Activated CD8-positive, alpha-beta memory T cell treated with anti-CD3 and anti-CD28 coated beads for 36 hours (primary cell): Measurements from ENCODE around the gene ECSIT. TPM values are rescaled to one million over a fixed set of nuclear protein-coding genes. Genes with fewer than 3 reads are reported as not detected.

Experiments used
- CTCF ChIA-PET: fragments of 350-600 bp; sonication (Branson Sonifier 250); formaldehyde crosslinking; loops from one replicate; lab custom pipeline; 2021; ENCODE audit warnings: antibody characterized with exemption; lab: Charles Lee
- POLR2A ChIA-PET: fragments of 350-600 bp; sonication (Branson Sonifier 250); formaldehyde crosslinking; loops from one replicate; lab custom pipeline; 2021; ENCODE audit warnings: antibody characterized with exemption; lab: Charles Lee
- total RNA-seq, 2 experiments: library from RNA; stranded (reverse); gene quantifications; one replicate each; pipeline ENCODE4 v1.2.3, GENCODE V29; 2021

ECSIT gene
- total RNA-seq, 2 experiments from 2014 or later, result 52.4 to 56.4 TPM

DNA sequence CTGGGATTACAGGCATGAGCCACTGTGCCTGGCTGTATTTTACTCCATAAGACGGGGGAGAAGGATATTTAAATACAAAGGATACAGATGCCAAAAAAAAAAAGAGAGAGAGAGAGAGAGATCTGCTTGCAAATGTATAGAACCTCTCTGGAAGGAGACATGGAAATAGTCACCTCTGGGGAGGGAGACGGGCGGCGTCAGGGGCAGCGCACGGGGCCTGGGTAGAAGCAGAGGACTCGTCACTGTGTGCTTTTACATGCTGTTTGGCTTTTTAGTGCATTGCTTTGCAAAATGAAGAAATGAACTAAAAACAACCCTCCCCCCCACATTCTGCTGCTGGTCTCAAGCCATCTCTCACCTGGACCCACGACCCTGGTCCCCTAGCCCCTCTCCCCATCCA lies 18.5 kb downstream of the ECSIT start:
- CTCF ChIA-PET, result interaction anchor here (1.4 kb wide), 1 partner anchor 28 kb away, joined by 3 read pairs; no protein-coding TSS in a partner anchor
- POLR2A ChIA-PET, result interaction anchor here (0.7 kb wide), 1 partner anchor 255 kb away, joined by 3 read pairs; no protein-coding TSS in a partner anchor

- CTCF ChIA-PET, result interaction anchor here (0.6 to 0.8 kb wide), 2 partner anchors 25 to 51 kb away, joined by 3 read pairs; no protein-coding TSS in a partner anchor
- POLR2A ChIA-PET, result no interaction called here
These were observed 21.4 kb downstream of the ECSIT start for GRCh38 chr19:11507370-11508078.

DNA sequence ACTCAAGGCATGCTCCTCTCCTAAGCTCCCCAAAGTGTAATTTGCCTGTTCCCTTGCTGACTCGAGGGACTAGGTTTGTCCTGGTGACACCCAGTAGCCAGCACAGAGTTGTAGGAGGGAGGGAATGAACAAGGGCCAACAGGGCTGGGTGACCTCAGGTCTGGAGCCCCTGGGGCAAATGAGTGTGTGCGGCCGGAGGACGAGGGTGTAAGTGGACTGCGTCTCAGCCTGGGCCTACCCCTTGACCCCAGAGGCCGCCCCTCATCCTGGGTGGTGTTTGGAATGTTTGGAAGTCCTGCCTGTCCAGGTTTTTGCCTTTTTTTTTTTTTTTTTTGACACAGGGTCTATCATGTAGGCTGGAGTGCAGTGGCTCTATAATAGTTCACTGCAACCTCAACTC lies 22.0 kb downstream of the ECSIT start:
- POLR2A ChIA-PET, result interaction anchor here (0.6 to 1.1 kb wide), 3 partner anchors 19 to 1148 kb away, joined by 3 to 5 read pairs (median 3); partner anchors contain the start of gene SWSAP1

GRCh38 chr19:11506101-11506555 lies 22.8 kb downstream of the ECSIT start:
- ChIA-PET CTCF (interaction anchor here (0.7 kb wide), 1 partner anchor 650 kb away, joined by 5 read pairs; the partner anchor contains the start of gene ZNF625), POLR2A (interaction anchor here (0.7 to 1.1 kb wide), 3 partner anchors 19 to 131 kb away, joined by 3 to 10 read pairs (median 3); partner anchors contain the start of gene SWSAP1)

More for the DNA sequence above, 22.0 kb downstream of the ECSIT start:
- CTCF ChIA-PET, result interaction anchor here (0.7 to 0.8 kb wide), 2 partner anchors 25 to 650 kb away, joined by 3 to 5 read pairs; partner anchors contain the start of gene ZNF625

GRCh38 chr19:11505504-11506100 lies 23.3 kb downstream of the ECSIT start, which contains the start of gene ZNF653:
Gene ZNF653, minus strand, starts transcription at chr19:11505839. Its CDS starts 53 bp downstream, at chr19:11505786.
- ChIA-PET CTCF (no interaction called here), POLR2A (interaction anchor here (0.6 to 0.8 kb wide), 2 partner anchors 27 to 129 kb away, joined by 3 to 10 read pairs; no protein-coding TSS in a partner anchor)

GRCh38 chr19:11505032-11505503 lies 23.9 kb downstream of the ECSIT start:
- ChIA-PET POLR2A (interaction anchor here (0.6 kb wide), 1 partner anchor 129 kb away, joined by 3 read pairs; no protein-coding TSS in a partner anchor), CTCF (no interaction called here)

GRCh38 chr19:11504502-11505031 lies 24.4 kb downstream of the ECSIT start:
- CTCF ChIA-PET, result interaction anchor here (0.7 kb wide), 1 partner anchor 22 kb away, joined by 4 read pairs; no protein-coding TSS in a partner anchor
- POLR2A ChIA-PET, result no interaction called here

DNA sequence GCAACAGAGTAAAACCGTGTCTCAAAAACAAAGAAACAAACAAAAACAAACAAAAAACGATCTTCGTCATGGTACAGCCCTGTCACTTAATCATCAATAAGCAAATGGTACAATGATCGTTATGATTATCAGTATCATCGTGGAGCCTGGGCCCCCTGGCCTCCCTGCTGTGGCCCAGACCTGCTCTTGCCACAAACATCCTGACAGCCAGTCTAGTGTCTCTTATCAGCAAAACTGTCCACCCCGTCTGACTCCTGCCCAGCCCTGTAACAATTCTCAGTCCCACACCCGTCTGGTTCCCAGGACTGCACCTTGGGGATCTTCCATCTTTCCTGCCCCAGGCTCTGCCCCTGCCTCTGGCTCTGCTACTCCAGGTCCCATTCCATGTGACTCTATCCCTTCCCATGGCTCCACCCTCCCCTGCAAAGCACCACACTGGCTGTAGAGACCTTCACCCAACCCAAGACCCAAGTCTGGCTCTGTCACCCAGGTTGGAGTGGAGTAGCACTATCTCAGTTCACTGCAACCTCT lies 29.0 kb downstream of the ECSIT start:
- POLR2A ChIA-PET, result no interaction called here
- CTCF ChIA-PET, result no interaction called here

DNA sequence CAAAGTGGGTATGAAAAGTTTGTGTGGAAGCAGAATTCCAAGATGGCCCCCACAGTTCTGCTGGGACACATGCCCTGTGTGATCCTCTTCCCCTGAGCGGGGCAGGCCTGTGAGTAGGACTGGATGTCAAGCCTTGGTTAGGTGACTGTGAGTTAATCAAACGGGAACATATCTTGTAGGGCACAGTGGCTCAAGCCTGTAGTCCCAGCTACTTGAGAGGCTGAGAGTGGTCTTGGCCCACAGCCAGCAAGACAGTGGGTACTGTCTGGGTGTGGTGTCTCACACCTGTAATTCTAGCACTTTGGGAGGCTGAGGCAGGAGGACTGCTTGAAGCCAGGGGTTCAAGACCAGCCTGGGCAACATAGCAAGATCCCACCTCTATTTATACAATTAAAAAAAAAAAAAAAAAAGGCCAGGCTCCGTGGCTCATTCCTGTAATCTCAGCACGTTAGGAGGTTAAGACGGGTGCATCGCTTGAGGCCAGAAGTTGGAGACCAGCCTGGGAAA lies 29.7 kb downstream of the ECSIT start:
- CTCF ChIA-PET, result no interaction called here

DNA sequence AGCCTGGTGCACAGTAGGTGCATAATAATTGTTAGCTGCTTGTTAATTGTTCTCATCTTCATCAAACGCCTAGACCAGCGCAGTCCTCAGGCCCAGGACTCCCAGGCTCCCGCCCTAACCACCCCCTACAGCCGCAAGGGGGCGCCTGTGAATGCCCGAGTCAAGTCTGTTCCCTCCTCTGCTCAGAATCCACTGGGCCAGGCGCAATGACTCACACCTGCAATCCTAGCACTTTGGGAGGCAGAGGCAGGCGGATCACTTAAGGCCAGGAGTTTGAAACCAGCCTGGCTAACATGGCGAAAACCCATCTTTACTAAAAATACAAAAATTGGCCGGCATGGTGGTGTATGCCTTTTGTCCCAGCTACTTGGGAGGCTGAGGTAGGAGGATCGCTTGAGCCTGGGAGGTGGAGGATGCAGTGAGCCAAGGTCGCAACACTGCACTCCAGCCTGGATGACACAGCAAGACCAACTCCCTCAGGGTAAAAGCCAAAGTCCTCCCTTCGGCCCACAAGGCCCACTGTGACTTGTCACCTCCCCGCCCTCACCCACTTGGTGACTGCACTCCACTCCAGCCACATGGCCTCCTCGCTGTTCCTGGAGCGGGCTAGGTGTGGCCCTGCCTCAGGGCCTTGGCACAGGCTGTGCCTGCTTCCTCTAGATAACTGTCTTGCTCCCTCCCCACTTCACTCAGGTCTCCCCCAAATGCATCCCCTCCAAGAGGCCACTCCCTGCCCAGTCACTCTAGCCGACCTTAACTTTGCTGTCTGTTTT lies 32.4 kb downstream of the ECSIT start:
- POLR2A ChIA-PET, result no interaction called here
- CTCF ChIA-PET, result interaction anchor here (0.6 to 1.0 kb wide), 4 partner anchors 14 to 47 kb away, joined by 3 to 5 read pairs (median 3); no protein-coding TSS in a partner anchor

More for the DNA sequence above, 29.7 kb downstream of the ECSIT start:
- POLR2A ChIA-PET, result no interaction called here

DNA sequence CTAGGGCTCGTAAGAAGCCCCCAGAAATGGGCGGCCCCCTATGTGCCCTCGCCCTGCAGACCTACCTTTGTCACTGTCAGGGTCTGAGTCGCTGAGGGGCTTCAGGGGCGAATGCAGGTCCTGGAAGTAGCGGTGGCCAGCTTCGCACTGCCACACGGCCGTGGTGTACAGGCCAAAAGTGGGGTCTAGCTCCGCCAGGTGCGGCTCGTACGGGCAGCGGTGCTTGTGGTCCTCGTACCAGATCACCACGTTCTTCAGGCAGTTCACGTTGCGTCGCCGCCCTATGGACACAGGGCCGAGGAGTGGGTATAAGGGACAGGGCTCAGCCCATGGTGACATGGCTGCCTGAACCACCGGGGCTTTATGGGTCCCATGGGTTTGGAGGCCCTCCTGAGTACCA lies 33.0 kb downstream of the ECSIT start:
- ChIA-PET POLR2A (no interaction called here), CTCF (interaction anchor here (0.6 to 1.2 kb wide), 3 partner anchors 13 to 68 kb away, joined by 3 read pairs; no protein-coding TSS in a partner anchor)

GRCh38 chr19:11495481-11495880 lies 33.5 kb downstream of the ECSIT start:
- ChIA-PET POLR2A (no interaction called here), CTCF (interaction anchor here (0.7 to 1.7 kb wide), 3 partner anchors 13 to 68 kb away, joined by 3 to 4 read pairs (median 3); no protein-coding TSS in a partner anchor)

DNA sequence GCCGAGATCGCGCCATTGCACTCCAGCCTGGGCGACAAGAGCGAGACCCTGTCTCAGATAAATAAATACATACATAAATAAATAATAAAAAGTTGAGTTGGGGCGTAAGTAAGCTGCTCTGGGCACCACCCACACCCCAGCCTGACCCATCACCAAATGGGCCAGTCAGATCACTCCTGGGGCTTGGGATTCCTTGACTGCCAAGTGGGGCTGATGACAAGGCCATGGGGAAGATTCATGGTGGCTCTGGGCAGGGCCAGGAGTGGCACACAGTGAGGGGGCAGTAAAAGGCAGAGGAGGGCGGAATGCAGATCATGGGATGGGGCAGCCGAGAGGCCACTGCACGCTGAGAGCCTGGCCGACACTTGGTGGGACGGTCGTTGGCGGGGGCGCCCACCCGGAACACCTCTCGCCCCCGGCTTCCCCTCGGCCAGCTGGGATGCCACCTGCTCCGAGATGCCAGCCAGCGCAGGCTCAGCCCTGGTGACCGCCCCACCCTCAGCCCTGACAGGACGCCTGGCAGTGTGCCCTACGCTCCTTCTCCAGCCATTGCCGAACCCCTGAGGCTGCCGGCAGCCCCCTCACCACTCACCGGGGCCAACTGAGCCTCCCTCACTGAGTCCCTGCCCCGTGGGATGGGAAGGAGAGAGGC lies 34.2 kb downstream of the ECSIT start:
- POLR2A ChIA-PET, result no interaction called here
- CTCF ChIA-PET, result interaction anchor here (1.1 to 1.7 kb wide), 3 partner anchors 9 to 69 kb away, joined by 3 to 4 read pairs (median 3); no protein-coding TSS in a partner anchor

DNA sequence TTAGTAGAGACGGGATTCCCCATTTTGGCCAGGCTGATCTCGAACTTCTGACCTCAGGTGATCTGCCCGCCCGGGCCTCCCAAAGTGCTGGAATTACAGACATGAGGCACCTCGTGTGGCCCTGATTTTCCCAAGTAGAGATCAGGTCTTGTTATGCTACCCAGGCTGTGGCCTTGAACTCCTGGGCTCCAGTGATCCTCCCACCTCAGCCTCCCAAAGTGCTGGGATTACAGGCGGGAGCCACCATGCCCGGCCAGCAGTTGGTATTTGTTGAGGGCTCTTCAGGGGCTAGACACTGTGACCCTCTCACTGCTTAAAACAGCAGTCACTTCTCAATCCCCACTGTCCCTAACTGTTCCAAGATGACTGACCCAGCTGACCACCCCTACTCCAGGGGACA lies 39.6 kb downstream of the ECSIT start:
- ChIA-PET POLR2A (no interaction called here), CTCF (no interaction called here)

DNA sequence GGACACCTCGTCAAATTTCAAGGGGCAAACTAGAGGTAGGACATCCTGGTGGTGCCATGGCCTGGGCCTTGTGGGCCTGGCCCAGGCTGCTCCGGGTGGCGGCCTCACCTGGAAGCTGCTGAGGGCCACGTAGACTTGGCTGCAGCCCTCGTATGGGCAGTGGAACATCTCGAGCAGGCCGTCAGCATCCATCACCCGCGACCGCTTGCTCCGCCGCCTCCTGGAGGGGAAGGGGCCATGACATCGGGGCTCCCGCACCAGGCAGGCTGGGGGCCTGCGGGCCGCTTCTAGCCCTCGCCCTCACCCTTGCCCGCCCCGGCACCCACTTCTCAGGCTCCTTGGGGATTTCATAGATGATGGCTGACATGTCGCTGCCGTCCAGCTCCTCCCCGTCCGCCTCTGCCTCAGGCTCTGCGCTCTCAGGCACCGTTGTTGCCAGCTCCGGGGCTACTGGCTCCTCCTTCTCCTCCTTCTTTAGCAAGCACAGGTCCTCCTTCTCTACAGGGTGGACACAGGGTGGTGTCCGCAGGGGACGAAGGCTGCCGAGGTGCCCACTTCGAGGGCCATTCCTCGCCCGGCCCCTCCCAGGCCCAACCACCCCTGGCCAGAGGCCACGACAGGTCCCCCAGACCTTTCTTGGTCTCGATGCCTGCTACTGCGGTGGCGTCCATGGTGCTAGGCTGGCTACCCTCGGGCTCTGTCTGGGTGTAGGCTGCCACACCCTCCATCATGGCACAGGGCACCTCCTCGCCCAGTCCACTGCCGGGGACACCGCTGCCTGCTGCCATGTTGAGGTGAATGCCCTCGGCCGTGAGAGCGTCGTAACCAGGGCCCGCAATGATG lies 42.1 kb downstream of the ECSIT start:
- CTCF ChIA-PET, result no interaction called here
- POLR2A ChIA-PET, result no interaction called here

- ChIA-PET CTCF (interaction anchor here (0.8 to 1.3 kb wide), 4 partner anchors 9 to 103 kb away, joined by 3 to 5 read pairs (median 3); no protein-coding TSS in a partner anchor), POLR2A (no interaction called here)
These were observed 43.6 kb downstream of the ECSIT start for GRCh38 chr19:11485245-11485837.
